Right lung (tissue), 5 donors: ENCODE results near the gene ERICH3. TPM values are rescaled to one million over a fixed set of nuclear protein-coding genes. Genes with fewer than 3 reads are reported as not detected.
"Not testable (repeated sequence)": the region's sequence is repeated elsewhere in the genome, so short reads cannot be mapped to it uniquely, and the experiment has no call there.

Experiments used
- DNase-seq, 2 donors: peaks; one replicate each; pipeline ENCODE4 v3.0.0-alpha.2; 2013
- polyA plus RNA-seq, 5 donors: library from polyadenylated mRNA; unstranded; fragments of 120-200 nt; gene quantifications; one replicate each; pipeline versions ENCODE4 v1.2.1 to v1.2.3, GENCODE V29; 2013; ENCODE audit warnings: inconsistent platforms in 1 of 5, low replicate concordance in 1 of 5; ENCODE audit not compliant: insufficient read length in 5 of 5, insufficient read depth in 1 of 5

Gene ERICH3
- polyA plus RNA-seq, 5 donors, result 0.55 to 7.9 (median 4.2) TPM

DNA sequence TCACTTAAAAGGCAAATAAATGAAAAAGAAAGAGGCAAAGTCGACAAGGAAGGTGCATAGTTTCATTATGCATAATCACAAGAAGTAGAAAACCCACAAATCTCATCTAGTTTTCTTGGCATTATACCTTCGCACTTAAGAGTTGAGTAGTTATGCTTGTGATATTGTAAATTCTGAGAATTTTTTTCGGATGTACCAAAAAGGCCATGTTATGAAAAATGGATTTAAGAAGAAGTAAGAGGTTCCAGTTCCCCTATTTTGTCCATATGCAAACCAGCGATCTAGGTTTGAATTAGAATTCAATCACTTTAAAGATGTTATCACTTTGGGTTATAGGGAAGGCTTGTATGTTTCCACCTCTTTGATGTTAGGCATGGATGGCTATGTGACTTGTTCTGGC, 7.9 kb upstream of the ERICH3 start:
- no peak for DNase-seq

DNA sequence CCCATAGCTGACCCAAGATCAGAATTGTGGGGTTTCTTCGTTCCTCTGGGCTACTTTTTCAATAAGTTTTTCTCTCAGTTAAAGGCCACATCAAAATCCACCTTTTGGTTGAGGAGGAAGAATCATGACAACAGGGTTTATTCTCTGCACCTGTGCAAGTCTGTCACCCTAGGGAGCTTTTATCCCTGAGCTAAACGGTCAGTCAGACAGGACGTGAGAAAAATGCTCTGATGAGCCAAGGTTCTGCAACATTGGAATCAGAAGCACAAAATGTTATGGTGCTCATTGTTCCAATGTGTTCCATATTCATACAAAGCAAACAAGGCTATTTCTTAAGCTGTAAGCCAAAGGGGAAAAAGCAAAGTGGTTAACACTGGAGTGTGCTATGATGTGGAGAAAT, 7.4 kb upstream of the ERICH3 start:
- no peak for DNase-seq

- no peak for DNase-seq
Observed at GRCh38 chr1:74679811-74680210, 6.2 kb upstream of the ERICH3 start.

DNA sequence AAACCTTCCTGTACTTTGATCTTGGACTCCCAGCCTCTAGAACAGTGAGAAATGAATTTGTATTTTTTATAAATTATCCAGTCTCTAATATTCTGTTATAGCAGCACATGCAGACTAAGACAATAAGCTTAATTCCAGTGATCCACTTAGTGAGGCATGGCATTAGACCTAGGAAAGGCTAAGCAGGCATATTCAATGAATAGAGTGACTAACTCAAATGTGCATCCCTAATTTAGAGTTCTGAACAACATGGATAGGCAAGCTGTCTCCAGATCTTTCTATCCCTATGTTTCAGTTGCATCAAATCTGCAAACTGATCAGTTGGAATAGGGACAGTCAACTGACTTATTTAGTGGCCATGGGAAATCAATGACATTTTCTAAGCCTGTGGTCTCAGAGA, 4.3 kb upstream of the ERICH3 start:
- no peak for DNase-seq

DNA sequence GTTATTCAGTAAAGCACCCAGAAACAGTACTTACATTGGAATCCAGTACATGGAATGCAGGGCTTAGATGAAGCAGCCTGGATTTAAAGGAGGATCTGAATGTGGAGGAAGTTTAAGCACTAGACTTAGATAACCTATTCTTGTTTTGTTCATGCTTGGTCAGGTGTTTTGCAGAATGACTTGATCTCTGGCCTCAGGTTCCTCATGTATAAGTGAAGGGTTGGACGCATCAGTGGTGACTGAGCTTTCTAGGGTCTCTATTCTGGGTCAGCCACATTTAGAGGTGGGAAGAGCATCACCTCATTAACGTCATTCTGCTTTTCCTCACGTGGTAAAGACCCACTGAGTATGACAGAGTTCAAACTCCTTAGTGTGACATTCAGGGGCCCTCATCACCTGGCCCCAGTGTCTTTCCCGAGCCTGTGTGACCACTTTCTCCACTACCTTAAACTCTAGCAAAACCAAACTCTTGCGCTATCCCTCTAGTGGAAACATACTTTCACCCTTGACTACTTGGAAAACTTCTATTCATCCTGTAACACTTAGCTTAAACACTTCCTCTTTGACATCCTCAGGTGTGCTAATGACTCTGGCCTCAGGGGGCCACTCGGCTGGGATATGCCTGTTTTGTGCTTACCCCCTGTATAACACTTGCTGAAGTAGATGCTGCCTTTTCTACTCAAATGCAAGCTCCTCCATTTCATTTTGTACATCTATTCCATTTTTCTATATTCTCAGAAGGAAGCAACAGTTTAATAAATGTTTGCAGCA, 871 bp upstream of the ERICH3 start:
- DNase-seq, result no peak

DNA sequence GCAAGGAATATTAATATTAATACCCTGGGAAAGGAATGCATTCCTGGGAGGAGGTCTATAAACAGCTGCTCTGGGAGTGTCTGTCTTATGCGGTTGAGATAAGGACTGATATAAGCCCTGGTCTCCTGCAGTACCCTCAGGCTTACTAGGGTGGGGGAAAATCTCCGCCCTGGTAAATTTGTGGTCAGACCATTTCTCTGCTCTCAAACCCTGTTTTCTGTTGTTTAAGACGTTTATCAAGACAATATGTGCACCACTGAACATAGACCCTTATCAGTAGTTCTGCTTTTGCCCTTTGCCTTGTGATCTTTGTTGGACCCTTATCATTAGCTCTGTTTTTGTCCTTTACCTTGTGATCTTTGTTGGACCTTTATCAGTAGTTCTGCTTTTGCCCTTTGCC, 2.7 kb downstream of the ERICH3 start:
- not testable (repeated sequence) for DNase-seq

GRCh38 chr1:74654708-74655107, 18.9 kb downstream of the ERICH3 start:
- no peak for DNase-seq

GRCh38 chr1:74652711-74653139, 20.9 kb downstream of the ERICH3 start:
- no peak for DNase-seq

DNA sequence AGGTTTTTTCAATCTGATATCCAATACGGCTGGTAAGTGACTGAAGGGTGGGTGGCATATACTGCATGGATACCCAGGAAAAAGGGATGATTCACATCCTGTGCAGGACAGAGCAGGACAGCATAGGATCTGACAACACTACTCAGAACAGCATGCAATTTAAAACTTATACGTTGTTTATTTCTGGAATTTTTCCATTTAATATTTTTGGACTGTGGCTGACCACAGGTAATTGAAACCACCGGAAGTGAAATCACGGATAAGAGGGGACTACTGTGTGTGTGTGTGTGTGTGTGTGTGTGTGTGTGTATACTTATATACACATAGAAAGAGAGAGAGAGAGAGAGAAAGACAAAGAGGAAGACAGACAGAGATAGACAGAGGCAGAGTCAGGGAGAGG, 23.0 kb downstream of the ERICH3 start:
- DNase-seq, result no peak

- no peak for DNase-seq
Observed at GRCh38 chr1:74641876-74642275, 31.7 kb downstream of the ERICH3 start.

DNA sequence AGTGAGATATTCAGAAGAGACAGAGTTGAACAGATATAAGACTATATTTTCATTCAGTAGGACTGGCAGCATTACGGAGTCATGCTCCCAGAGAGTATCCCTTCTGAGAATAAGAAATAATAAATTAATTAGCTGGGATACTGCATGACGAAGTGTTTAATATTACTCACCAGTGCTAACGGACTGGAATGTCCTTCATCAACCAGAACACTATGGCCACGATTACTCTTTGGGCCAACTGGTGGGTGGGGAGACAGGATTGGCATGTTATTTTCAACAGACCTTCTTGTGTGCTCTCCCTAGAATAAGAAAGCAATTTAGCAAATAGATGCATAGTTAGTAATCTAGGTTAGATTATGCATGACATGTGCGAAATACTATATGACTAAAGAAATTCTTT, 32.4 kb downstream of the ERICH3 start:
- no peak for DNase-seq

DNA sequence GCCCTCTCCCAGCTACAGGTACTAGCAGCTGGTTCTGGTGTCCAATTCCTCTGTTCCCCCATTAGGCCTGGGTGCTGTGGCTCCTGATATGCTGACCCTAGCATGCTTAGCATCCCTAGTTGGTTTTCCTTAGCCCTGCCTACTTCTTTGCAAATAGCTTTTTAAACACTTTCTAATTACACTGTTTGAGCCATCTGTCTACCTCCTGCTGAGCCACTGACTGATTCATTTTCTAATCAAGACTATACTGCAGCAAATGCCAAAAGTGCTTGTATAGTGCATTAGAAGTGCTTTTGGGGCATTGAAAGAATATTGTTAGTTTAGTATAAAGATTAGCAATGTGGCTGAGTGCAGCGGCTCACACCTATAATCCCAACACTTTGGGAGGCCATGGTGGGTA, 36.3 kb downstream of the ERICH3 start:
- DNase-seq, result no peak

DNA sequence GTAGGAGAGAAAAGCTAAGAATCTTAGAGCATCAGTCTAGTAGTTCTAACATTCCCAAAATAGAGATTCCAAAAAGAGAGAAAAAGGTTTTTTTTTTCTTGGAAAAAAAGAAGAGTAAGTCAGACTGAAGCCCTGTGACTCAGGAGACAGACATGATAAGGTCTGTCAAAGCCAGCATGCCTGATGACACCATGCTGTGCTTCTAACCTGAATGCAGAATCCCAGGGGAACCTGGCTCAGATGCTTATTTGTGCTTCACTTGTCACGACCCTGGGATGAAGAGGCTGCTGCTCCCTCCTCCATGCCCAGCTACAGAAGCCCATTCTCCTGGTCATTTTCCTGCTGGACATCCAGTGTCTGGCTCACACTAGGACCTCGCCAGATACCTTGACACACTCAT, 44.3 kb downstream of the ERICH3 start:
- DNase-seq, result no peak

DNA sequence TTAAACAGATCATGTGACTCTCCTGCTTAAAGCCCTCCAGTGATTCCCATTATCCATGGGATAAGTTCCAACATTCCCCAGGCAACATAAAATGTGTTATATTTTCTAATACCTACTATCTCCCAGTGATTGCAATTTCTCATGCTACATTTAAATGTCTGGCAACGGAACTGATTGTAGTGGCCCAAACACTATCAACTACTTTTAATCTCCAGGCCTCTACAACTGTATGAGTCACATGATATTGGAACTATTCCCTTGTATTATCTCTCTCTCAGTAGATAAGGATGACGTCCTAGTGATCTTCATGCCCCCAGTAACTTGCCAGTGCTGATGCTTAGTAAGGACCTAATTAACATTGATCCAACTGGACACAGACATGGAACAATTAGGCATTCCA, 49.9 kb downstream of the ERICH3 start:
- DNase-seq, result no peak

- no peak for DNase-seq
Observed at GRCh38 chr1:74620242-74620641, 53.4 kb downstream of the ERICH3 start.

- no peak for DNase-seq
Observed at GRCh38 chr1:74618974-74619373, 54.6 kb downstream of the ERICH3 start.

GRCh38 chr1:74613894-74614293, 59.7 kb downstream of the ERICH3 start:
- DNase-seq, result no peak

DNA sequence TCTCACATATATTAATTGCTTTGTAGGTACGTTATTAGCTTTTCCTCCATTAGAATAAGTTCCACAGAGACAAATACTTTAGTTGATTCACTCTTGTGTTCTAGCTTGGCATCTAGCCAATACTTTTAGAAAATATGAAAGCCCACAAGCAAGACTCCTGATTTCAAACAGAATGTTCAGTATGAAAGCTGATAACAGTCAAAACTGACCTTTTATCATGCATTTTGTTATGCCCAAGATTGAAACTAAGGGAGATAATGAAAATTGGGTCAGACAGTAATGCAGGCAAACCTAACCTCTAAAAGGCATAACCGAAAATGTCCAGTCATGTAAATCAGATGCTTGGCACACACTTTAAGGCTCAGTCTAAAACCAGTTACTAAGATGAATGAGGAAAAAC, 61.7 kb downstream of the ERICH3 start:
- no peak for DNase-seq

- DNase-seq, result no peak
Observed at GRCh38 chr1:74610961-74611360, 62.6 kb downstream of the ERICH3 start.

GRCh38 chr1:74609810-74610371, 63.7 kb downstream of the ERICH3 start:
- DNase-seq, result no peak

GRCh38 chr1:74596717-74597116, 76.9 kb downstream of the ERICH3 start:
- no peak for DNase-seq

DNA sequence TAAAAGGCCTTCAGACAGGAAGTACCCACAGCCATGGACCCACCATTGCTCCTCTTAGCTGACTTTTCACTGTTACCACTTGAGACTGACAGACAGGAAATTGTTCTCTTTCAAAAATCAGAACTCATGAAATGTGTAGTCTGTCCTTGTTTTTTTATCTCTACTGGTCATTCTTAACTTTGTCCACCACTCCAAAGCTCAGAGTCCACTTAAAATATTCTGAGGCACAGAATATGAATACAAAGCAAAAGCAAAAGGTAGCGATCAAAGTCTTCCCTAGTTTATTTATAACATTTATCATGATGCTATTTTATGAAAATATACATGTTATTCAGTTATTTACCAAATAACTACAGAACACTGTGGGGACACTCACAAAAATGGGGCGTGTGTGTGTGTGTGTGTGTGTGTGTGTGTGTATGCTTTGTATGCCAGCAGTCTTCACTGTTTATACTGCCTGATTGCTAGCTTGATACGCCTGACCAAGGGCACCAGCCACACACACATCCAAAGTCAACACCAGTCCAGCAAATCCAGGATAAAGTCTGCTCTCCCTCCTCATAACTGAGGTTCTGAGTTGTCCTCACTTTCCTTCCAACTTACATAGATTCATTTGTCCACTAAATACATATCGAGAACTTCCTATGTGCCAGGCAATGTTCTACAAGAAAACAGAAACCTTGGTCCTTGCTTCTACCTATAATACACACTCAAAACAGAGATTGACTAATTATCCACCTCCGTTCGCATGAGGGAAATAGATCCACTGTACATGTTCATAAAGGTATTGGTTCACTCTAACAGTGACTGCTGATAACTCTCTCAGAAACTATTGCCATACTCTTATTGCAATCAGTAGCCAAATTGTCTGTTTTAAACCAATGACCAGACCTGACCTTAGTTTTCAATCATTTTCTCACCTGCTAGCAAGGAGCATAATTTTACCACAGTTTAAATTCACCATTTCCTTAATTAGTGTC, 79.4 kb downstream of the ERICH3 start:
- DNase-seq, result no peak
